Measurements from ENCODE around the gene EPS8L3. TPM values are rescaled to one million over a fixed set of nuclear protein-coding genes. Genes with fewer than 3 reads are reported as not detected.

EPS8L3 gene
- total and polyA plus RNA-seq, 2 donors (not counting 3 experiments of a cell fraction or from before 2014, with no cell fraction given), result not detected

- no peaks in the 10 kb centered on the region for H3K9me1 ChIP-seq (replicated peaks; ENCODE audit: control insufficient read depth, extremely low read depth, insufficient read depth, low read length)
- no peaks in the 10 kb centered on the region for H3K36me3 ChIP-seq (ENCODE audit: control insufficient read depth in 2 of 2, extremely low read depth in 1 of 2, insufficient read depth in 2 of 2, low read length in 2 of 2)
- CTCF ChIA-PET, result interaction anchor here (0.8 to 2.1 kb wide), 2 partner anchors 111 to 205 kb away, joined by 3 to 12 read pairs; no protein-coding TSS in a partner anchor
- H3K4me1 ChIP-seq (ENCODE audit: control insufficient read depth, extremely low read depth, insufficient read depth, low read length), result no peaks in the 10 kb centered on the region
- H3K79me2 ChIP-seq (ENCODE audit: control insufficient read depth, insufficient read depth, low read length), result no peaks in the 10 kb centered on the region
- H2AFZ ChIP-seq (ENCODE audit: low read depth, low read length), result no peak overlapping the region
- dilution Hi-C loops (cut with MboI; ENCODE audit: extremely low pct_ligation_motif_present, low sequenced_read_pairs) (no loop called here), intact Hi-C loops (cut with micrococcal nuclease) (no loop called here)
- TF ChIP-seq POLR2AphosphoS5 (IDR thresholded peaks at IDR 0.05; ENCODE audit: insufficient read depth, low read depth, low read length), result no peak
- no peak for TF ChIP-seq JUN (IDR thresholded peaks at IDR 0.05; ENCODE audit: borderline replicate concordance, insufficient read depth, insufficient read length, low read depth)
- no peak for TF ChIP-seq POLR2A (IDR thresholded peaks at IDR 0.05; ENCODE audit: low read depth, low read length)
- no peak for TF ChIP-seq FOS (IDR thresholded peaks at IDR 0.05; ENCODE audit: borderline replicate concordance, insufficient read depth, low read length)
- no peaks in the 10 kb centered on the region for H4K20me1 ChIP-seq (replicated peaks; ENCODE audit: control insufficient read depth, extremely low read depth, insufficient read depth, low read length)
- H3K9me3 ChIP-seq (replicated peaks; ENCODE audit: control insufficient read depth, insufficient read depth, low read length), result no peaks in the 10 kb centered on the region
- H3K4me2 ChIP-seq (ENCODE audit: insufficient read depth, low read length), result no peak overlapping the region
- H3K9ac ChIP-seq (replicated peaks; ENCODE audit: extremely low read depth, insufficient read depth, low read length), result no peak overlapping the region
- DNase-seq (ENCODE audit: low read depth, low spot score), result no peak
- H3K4me3 ChIP-seq (replicated peaks in 1 of 3; ENCODE audit: insufficient read depth in 1 of 3, low read depth in 1 of 3, low read length in 3 of 3), result no peak overlapping the region
- BruUV-seq (replicated peaks), result no TSS peak
- POLR2A ChIA-PET, result no interaction called here
- peaks cover 14 to 22% of the 10 kb centered on the region in 2 experiments for H3K27me3 ChIP-seq (ENCODE audit: control insufficient read depth in 2 of 2, insufficient read depth in 2 of 2, low read length in 2 of 2)
- H3K27ac ChIP-seq (ENCODE audit: insufficient read depth, low read depth, low read length), result no peak overlapping the region
- FAIRE-seq, result no peak
Measured at GRCh38 chr1:109750920-109751319, 12.8 kb downstream of the EPS8L3 start.

- BruUV-seq (replicated peaks), result no TSS peak
- no peak for DNase-seq (ENCODE audit: low read depth, low spot score)
Measured at GRCh38 chr1:109750241-109750882, 13.4 kb downstream of the EPS8L3 start.

More at GRCh38 chr1:109750241-109750882, 13.4 kb downstream of the EPS8L3 start:
- Histone ChIP-seq H3K36me3 (ENCODE audit: control insufficient read depth in 2 of 2, extremely low read depth in 1 of 2, insufficient read depth in 2 of 2, low read length in 2 of 2) (no peaks in the 10 kb centered on the region), H4K20me1 (replicated peaks; ENCODE audit: control insufficient read depth, extremely low read depth, insufficient read depth, low read length) (no peaks in the 10 kb centered on the region), H3K4me1 (ENCODE audit: control insufficient read depth, extremely low read depth, insufficient read depth, low read length) (no peaks in the 10 kb centered on the region), H3K79me2 (ENCODE audit: control insufficient read depth, insufficient read depth, low read length) (no peaks in the 10 kb centered on the region), H3K27ac (ENCODE audit: insufficient read depth, low read depth, low read length) (no peak overlapping the region), H3K4me3 (replicated peaks in 1 of 3; ENCODE audit: insufficient read depth in 1 of 3, low read depth in 1 of 3, low read length in 3 of 3) (no peak overlapping the region), H2AFZ (ENCODE audit: low read depth, low read length) (no peak overlapping the region), H3K9me3 (replicated peaks; ENCODE audit: control insufficient read depth, insufficient read depth, low read length) (no peaks in the 10 kb centered on the region), H3K9me1 (replicated peaks; ENCODE audit: control insufficient read depth, extremely low read depth, insufficient read depth, low read length) (no peaks in the 10 kb centered on the region), H3K4me2 (ENCODE audit: insufficient read depth, low read length) (no peak overlapping the region), H3K27me3 (ENCODE audit: control insufficient read depth in 2 of 2, insufficient read depth in 2 of 2, low read length in 2 of 2) (peaks cover 14 to 22% of the 10 kb centered on the region in 2 experiments), H3K9ac (replicated peaks; ENCODE audit: extremely low read depth, insufficient read depth, low read length) (no peak overlapping the region)
- FAIRE-seq, result no peak
- ChIA-PET POLR2A (no interaction called here), CTCF (interaction anchor here (0.8 to 2.1 kb wide), 3 partner anchors 9 to 204 kb away, joined by 3 to 12 read pairs (median 3); no protein-coding TSS in a partner anchor)
- intact Hi-C loops (cut with micrococcal nuclease) (no loop called here), dilution Hi-C loops (cut with MboI; ENCODE audit: extremely low pct_ligation_motif_present, low sequenced_read_pairs) (no loop called here)
- TF ChIP-seq MAX (IDR thresholded peaks at IDR 0.05; ENCODE audit: insufficient read depth, insufficient read length) (no peak), MYC (IDR thresholded peaks at IDR 0.05; ENCODE audit: low read depth, low read length) (no peak), JUN (IDR thresholded peaks at IDR 0.05; ENCODE audit: borderline replicate concordance, insufficient read depth, insufficient read length, low read depth) (no peak), GATA2 (IDR thresholded peaks at IDR 0.05; ENCODE audit: insufficient read depth, insufficient read length, low read depth, low read length) (no peak), FOS (IDR thresholded peaks at IDR 0.05; ENCODE audit: borderline replicate concordance, insufficient read depth, low read length) (no peak), POLR2A (IDR thresholded peaks at IDR 0.05; ENCODE audit: low read depth, low read length) (no peak), EZH2 (IDR thresholded peaks at IDR 0.05; ENCODE audit: borderline replicate concordance, low read depth, low read length, severe bottlenecking) (no peak)

All from endothelial cell of umbilical vein (primary cell).